HEK293 (cell line): ENCODE results near the gene BMF.

Experiments used
- CTCF ChIP-seq: fragments of 450-650 bp; formaldehyde crosslinking; IDR thresholded peaks from 2 replicates; pipeline ENCODE4 v1.5.1; 2016; ENCODE audit warnings: missing biosample characterization, missing genetic modification characterization
- IKZF3 ChIP-seq: fragments of 450-650 bp; IDR thresholded peaks from 2 replicates; pipeline ENCODE4 v1.5.0; 2018; ENCODE audit warnings: missing biosample characterization, mild to moderate bottlenecking, missing genetic modification characterization, moderate library complexity
- MZF1 ChIP-seq: fragments of 450-650 bp; formaldehyde crosslinking; IDR thresholded peaks from 2 replicates; pipeline ENCODE4 v1.5.1; 2017; ENCODE audit warnings: missing biosample characterization, missing genetic modification characterization, borderline replicate concordance
- PATZ1 ChIP-seq: fragments of 450-650 bp; formaldehyde crosslinking; IDR thresholded peaks from 2 replicates; pipeline ENCODE4 v1.5.1; 2016; ENCODE audit warnings: missing biosample characterization, missing genetic modification characterization
- PRDM1 ChIP-seq: fragments of 450-650 bp; formaldehyde crosslinking; IDR thresholded peaks from 2 replicates; pipeline ENCODE4; 2016; ENCODE audit warnings: missing biosample characterization, missing genetic modification characterization
- REPIN1 ChIP-seq: fragments of 450-650 bp; formaldehyde crosslinking; IDR thresholded peaks from 2 replicates; pipeline ENCODE4 v1.5.1; 2017; ENCODE audit warnings: missing biosample characterization, missing genetic modification characterization, low read depth
- SP2 ChIP-seq: fragments of 450-650 bp; formaldehyde crosslinking; IDR thresholded peaks from 2 replicates; pipeline ENCODE4 v1.5.1; 2016; ENCODE audit warnings: missing biosample characterization, missing genetic modification characterization
- ZNF174 ChIP-seq: fragments of 450-650 bp; formaldehyde crosslinking; IDR thresholded peaks from 2 replicates; pipeline ENCODE4 v1.5.0; 2017; ENCODE audit warnings: missing biosample characterization, mild to moderate bottlenecking, missing genetic modification characterization
- ZNF398 ChIP-seq: fragments of 450-650 bp; formaldehyde crosslinking; IDR thresholded peaks from 2 replicates; pipeline ENCODE4 v1.5.1; 2017; ENCODE audit warnings: missing biosample characterization, missing genetic modification characterization
- ZNF580 ChIP-seq: fragments of 450-650 bp; formaldehyde crosslinking; IDR thresholded peaks from 2 replicates; pipeline ENCODE4 v1.5.1; 2016; ENCODE audit warnings: missing biosample characterization, missing genetic modification characterization

GRCh38 chr15:40070166-40070557 is 38.5 kb downstream of the BMF start:
- TF ChIP-seq CTCF (no peak), ZNF174 (no peak), IKZF3 (tag by site-specific recombination) (no peak), ZNF580 (tag by site-specific recombination) (no peak), PRDM1 (tag by site-specific recombination) (no peak), SP2 (tag by site-specific recombination) (no peak), ZNF398 (no peak), REPIN1 (tag by site-specific recombination) (no peak), PATZ1 (no peak), MZF1 (tag by site-specific recombination) (no peak)
